Measurements from ENCODE around the gene UTS2B.

The UTS2B gene

GRCh38 chr3:191352014-191352413 is 21.7 kb upstream of the UTS2B start:
- no peak for DNase-seq (ENCODE audit: low read depth)

GRCh38 chr3:191350396-191351090 is 20.2 kb upstream of the UTS2B start:
- DNase-seq (ENCODE audit: low read depth), result peak; percentile 61

- DNase-seq (ENCODE audit: low read depth), result no peak
Measured at GRCh38 chr3:191348098-191348497, 17.8 kb upstream of the UTS2B start.

GRCh38 chr3:191347228-191347627 is 16.9 kb upstream of the UTS2B start:
- no peak for DNase-seq (ENCODE audit: low read depth)

GRCh38 chr3:191345334-191345733 is 15.0 kb upstream of the UTS2B start:
- no peak for DNase-seq (ENCODE audit: low read depth)

GRCh38 chr3:191343913-191344312 is 13.6 kb upstream of the UTS2B start:
- DNase-seq (ENCODE audit: low read depth), result no peak

- no peak for DNase-seq (ENCODE audit: low read depth)
Measured at GRCh38 chr3:191343115-191343514, 12.8 kb upstream of the UTS2B start.

GRCh38 chr3:191342411-191342810 is 12.1 kb upstream of the UTS2B start:
- DNase-seq (ENCODE audit: low read depth), result no peak

- DNase-seq (ENCODE audit: low read depth), result peak; percentile 30
Measured at GRCh38 chr3:191342006-191342405, 11.7 kb upstream of the UTS2B start.

GRCh38 chr3:191340966-191341365 is 10.6 kb upstream of the UTS2B start:
- DNase-seq (ENCODE audit: low read depth), result no peak

GRCh38 chr3:191340351-191340750 is 10.0 kb upstream of the UTS2B start:
- DNase-seq (ENCODE audit: low read depth), result no peak

GRCh38 chr3:191339316-191339917 is 9.1 kb upstream of the UTS2B start:
- DNase-seq (ENCODE audit: low read depth), result peak; percentile 18

GRCh38 chr3:191338177-191338488 is 7.8 kb upstream of the UTS2B start:
- no peak for DNase-seq (ENCODE audit: low read depth)

GRCh38 chr3:191336833-191337232 is 6.5 kb upstream of the UTS2B start:
- DNase-seq (ENCODE audit: low read depth), result no peak

- DNase-seq (ENCODE audit: low read depth), result no peak
Measured at GRCh38 chr3:191334346-191334893, 4.1 kb upstream of the UTS2B start.

GRCh38 chr3:191333298-191333880 is 3.1 kb upstream of the UTS2B start:
- DNase-seq (ENCODE audit: low read depth), result no peak

GRCh38 chr3:191331388-191331787 is 1.1 kb upstream of the UTS2B start:
- peak; percentile 64 for DNase-seq (ENCODE audit: low read depth)

GRCh38 chr3:191330530-191331048 is 263 bp upstream of the UTS2B start:
- DNase-seq (ENCODE audit: low read depth), result peak; percentile 89

GRCh38 chr3:191328962-191329653 is 1.2 kb downstream of the UTS2B start, which contains the start of gene CCDC50:
CCDC50 (plus strand) TSS chr3:191329394; CDS start chr3:191329675, 281 bp downstream.
- DNase-seq (ENCODE audit: low read depth), result peak; percentile 79

- no peak for DNase-seq (ENCODE audit: low read depth)
Measured at GRCh38 chr3:191328383-191328961, 1.9 kb downstream of the UTS2B start.

- DNase-seq (ENCODE audit: low read depth), result no peak
Measured at GRCh38 chr3:191327526-191327925, 2.8 kb downstream of the UTS2B start.

- DNase-seq (ENCODE audit: low read depth), result no peak
Measured at GRCh38 chr3:191324936-191325335, 5.4 kb downstream of the UTS2B start.

All from EH (cell line).